Uterus (tissue), 4 donors: ENCODE measurements around the gene PFDN2. TPM values are rescaled to one million over a fixed set of nuclear protein-coding genes. Genes with fewer than 3 reads are reported as not detected.
"Not testable (repeated sequence)": the region's sequence is repeated elsewhere in the genome, so short reads cannot be mapped to it uniquely, and the experiment has no call there.

Experiments
- DNase-seq, 2 donors: peaks; one replicate each; pipeline ENCODE4 v3.0.0-alpha.2; 2019 to 2020
- H3K27ac ChIP-seq, 2 donors: fragments of 200-600 bp; sonication (generic); 1 replicate in 1 of 2; 2 replicates in 1 of 2; pipeline ENCODE4 v1.5.1; 2016 to 2018
- H3K27me3 ChIP-seq, 2 donors: fragments of 200-600 bp; sonication (generic); one replicate each; pipeline ENCODE4 v1.5.1; 2018 to 2019; ENCODE audit warnings: control low read depth in 1 of 2
- H3K36me3 ChIP-seq, 2 donors: fragments of 200-600 bp; sonication (generic); one replicate each; pipeline ENCODE4 v1.5.1; 2019; ENCODE audit warnings: control low read depth in 1 of 2
- H3K4me1 ChIP-seq, 2 donors: fragments of 200-600 bp; sonication (generic); one replicate each; pipeline ENCODE4 v1.5.1; 2018 to 2019; ENCODE audit warnings: control low read depth in 1 of 2
- H3K4me3 ChIP-seq, 2 donors: fragments of 200-600 bp; sonication (generic); 1 replicate in 1 of 2; 2 replicates in 1 of 2; pipeline ENCODE4 v1.5.1; 2018 to 2019; ENCODE audit warnings: mild to moderate bottlenecking in 1 of 2
- H3K9me3 ChIP-seq, 2 donors: fragments of 200-600 bp; sonication (generic); one replicate each; pipeline ENCODE4 v1.5.1; 2019; ENCODE audit warnings: control low read depth in 1 of 2
- POLR2A ChIP-seq, 2 donors: fragments of 450-650 bp; IDR thresholded peaks; one replicate each; pipeline ENCODE4 v1.6.1; 2016; ENCODE audit warnings: antibody characterized with exemption in 2 of 2, mild to moderate bottlenecking in 1 of 2, moderate library complexity in 1 of 2
- intact Hi-C: fragments of 100-400 bp; cut with DNase I; formaldehyde crosslinking; loops from one replicate; pipeline ENCODE4 v1.15.1; 2023; ENCODE audit warnings: low total_unique reads
- total RNA-seq, 4 donors: library from RNA; depleted of rRNA in 3 of 4; stranded (reverse); fragments of >200 nt in 3 of 4; gene quantifications; one replicate each; pipeline versions ENCODE4 v1.1.0 to v1.2.4, GENCODE V29; 2014 to 2023
- TF ChIP-seq, protein P1 (sequence below), 4 experiments: fragments of 200-600 bp in 2 of 4; fragments of 450-650 bp in 2 of 4; sonication (generic) in 2 of 4; IDR thresholded peaks; one replicate each; pipeline ENCODE4 v1.5.1; 2016 to 2019; ENCODE audit warnings: antibody characterized with exemption in 4 of 4, mild to moderate bottlenecking in 2 of 4, moderate library complexity in 1 of 4
- donor health status: DM: yes; HTN: yes; CAD: no.

The PFDN2 gene
- total RNA-seq, 4 donors from 2014 or later: 3.3 to 38.9 (median 29.8) TPM

DNA sequence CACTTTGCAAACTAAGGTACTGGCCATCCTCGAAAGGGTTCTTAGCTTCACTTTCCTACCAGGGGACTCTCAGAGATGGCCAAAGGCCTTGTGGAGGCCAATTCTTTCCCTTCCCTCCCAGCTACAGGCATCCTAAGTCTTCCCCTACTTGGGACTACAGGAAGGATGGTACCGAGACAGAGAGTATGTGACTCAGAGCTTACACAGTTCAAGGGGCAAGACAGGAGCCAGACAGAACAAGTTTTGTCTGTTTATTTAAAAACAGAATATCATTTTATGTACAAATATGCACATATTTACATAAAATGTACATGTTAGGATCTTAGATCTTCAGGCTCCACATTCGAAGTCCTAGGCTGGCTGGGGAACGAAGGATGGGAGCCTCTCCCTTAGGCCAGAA lies 47.1 kb downstream of the PFDN2 start:
- TF ChIP-seq, protein P1, sequence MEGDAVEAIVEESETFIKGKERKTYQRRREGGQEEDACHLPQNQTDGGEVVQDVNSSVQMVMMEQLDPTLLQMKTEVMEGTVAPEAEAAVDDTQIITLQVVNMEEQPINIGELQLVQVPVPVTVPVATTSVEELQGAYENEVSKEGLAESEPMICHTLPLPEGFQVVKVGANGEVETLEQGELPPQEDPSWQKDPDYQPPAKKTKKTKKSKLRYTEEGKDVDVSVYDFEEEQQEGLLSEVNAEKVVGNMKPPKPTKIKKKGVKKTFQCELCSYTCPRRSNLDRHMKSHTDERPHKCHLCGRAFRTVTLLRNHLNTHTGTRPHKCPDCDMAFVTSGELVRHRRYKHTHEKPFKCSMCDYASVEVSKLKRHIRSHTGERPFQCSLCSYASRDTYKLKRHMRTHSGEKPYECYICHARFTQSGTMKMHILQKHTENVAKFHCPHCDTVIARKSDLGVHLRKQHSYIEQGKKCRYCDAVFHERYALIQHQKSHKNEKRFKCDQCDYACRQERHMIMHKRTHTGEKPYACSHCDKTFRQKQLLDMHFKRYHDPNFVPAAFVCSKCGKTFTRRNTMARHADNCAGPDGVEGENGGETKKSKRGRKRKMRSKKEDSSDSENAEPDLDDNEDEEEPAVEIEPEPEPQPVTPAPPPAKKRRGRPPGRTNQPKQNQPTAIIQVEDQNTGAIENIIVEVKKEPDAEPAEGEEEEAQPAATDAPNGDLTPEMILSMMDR (IDR thresholded peaks at IDR 0.05): no peak
- no peak for TF ChIP-seq POLR2A (IDR thresholded peaks at IDR 0.05)
- H3K36me3 ChIP-seq: no peaks in the 10 kb centered on the region
- H3K27ac ChIP-seq: no peak overlapping the region
- H3K27me3 ChIP-seq: no peaks in the 10 kb centered on the region
- H3K9me3 ChIP-seq: no peaks in the 10 kb centered on the region
- DNase-seq: no peak
- intact Hi-C loops: no loop called here
- no peaks in the 10 kb centered on the region for H3K4me1 ChIP-seq
- no peak overlapping the region for H3K4me3 ChIP-seq

DNA sequence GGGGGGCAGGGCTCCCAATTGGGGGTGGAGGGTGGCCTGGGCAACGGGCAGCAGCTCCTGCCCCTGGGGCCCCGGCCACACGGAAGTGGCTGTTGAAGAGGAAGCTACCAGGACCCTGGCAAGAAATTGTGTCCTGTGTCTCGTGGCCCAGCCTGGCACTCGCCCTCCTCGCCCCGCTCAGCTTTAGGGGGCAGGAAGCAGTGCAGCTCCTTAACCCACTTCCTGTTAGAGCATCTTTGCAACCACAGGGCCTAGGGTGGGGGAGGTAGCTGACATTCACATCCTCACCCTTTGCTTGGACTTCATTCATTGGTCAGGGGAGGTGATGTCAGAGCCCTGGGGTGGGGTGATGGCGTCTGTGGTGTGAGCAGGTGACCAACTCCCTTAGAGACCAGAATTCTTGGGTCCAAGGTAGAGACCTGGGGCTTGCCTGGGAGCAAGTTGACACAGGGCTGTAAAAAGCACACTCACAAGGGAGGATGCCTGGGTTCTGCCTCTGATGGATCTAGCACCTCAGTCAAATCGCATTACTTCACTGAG lies 48.0 kb downstream of the PFDN2 start, which contains the start of gene ARHGAP30:
TSS of gene ARHGAP30 (minus strand) at position 161 of the 540 bp plus-strand sequence. CDS start 267 bp downstream, outside the sequence.
- Histone ChIP-seq H3K9me3 (no peaks in the 10 kb centered on the region), H3K36me3 (no peaks in the 10 kb centered on the region), H3K4me1 (no peaks in the 10 kb centered on the region), H3K4me3 (no peak within 1 kb of the TSS), H3K27me3 (no peaks in the 10 kb centered on the region), H3K27ac (no peak within 1 kb of the TSS)
- DNase-seq: peak; percentile 25
- intact Hi-C loops: no loop called here
- TF ChIP-seq, protein P1 (IDR thresholded peaks at IDR 0.05): no peak
- TF ChIP-seq POLR2A (IDR thresholded peaks at IDR 0.05): no peak

- intact Hi-C loops: no loop called here
- no peak overlapping the region for H3K4me3 ChIP-seq
- DNase-seq: no peak
Measured at GRCh38 chr1:161069241-161069640, 48.6 kb downstream of the PFDN2 start.

DNA sequence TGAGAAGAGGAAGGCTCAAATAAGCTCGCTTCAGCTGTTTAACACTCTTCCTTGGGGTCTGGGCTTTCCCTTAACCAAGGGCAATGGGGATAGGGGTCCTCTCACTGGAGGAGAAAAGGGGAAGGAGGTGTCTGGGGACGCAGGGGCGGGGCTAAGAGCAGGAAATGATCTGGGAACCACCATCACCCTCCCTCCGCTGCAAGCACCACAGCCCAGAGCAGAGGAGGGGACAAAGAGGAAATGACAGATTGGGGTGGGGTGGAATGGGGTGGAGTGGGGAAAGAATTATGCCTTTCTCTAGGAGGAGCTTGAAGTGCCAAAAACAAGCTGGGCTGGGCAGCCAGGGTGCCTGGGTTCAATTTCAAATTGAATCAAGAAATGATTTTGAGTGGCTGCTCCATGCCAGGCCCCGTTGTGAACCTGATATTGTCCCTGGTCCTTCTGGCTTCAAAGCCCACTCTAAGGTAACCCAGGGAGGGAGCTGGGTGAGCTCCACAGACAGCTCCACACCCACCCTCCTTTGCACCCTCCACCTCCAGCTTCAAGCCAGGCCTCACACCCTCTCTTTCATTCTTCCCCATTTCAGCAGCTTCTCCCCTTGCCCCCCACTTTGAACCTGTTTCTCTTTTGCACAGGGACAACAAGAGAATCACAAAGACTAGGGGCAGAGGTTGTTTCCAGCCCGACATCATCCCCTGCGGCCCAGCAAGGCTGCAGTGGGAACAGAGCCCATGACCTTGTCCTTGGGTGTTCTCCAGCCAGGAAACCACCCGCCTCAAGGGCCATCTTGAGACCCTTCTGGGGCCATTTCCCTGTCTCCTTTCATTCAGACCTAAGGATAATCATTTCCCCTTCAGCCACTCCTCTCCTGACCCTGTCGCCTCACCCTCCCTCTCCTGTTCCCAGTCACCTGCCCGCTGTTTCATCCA lies 49.3 kb downstream of the PFDN2 start:
- H3K4me3 ChIP-seq: no peak overlapping the region
- no peak overlapping the region for H3K27ac ChIP-seq
- DNase-seq: no peak
- intact Hi-C loops: no loop called here
- H3K9me3 ChIP-seq: no peaks in the 10 kb centered on the region
- no peaks in the 10 kb centered on the region for H3K36me3 ChIP-seq
- no peaks in the 10 kb centered on the region for H3K4me1 ChIP-seq
- TF ChIP-seq, protein P1 (IDR thresholded peaks at IDR 0.05): no peak
- TF ChIP-seq POLR2A (IDR thresholded peaks at IDR 0.05): no peak
- H3K27me3 ChIP-seq: no peaks in the 10 kb centered on the region

More at GRCh38 chr1:161069241-161069640, 48.6 kb downstream of the PFDN2 start:
- Histone ChIP-seq H3K27ac (no peak overlapping the region), H3K27me3 (no peaks in the 10 kb centered on the region), H3K36me3 (no peaks in the 10 kb centered on the region), H3K4me1 (no peaks in the 10 kb centered on the region), H3K9me3 (no peaks in the 10 kb centered on the region)
- TF ChIP-seq POLR2A (IDR thresholded peaks at IDR 0.05): no peak
- TF ChIP-seq, protein P1 (IDR thresholded peaks at IDR 0.05): no peak

- no peak for DNase-seq
- H3K9me3 ChIP-seq: no peaks in the 10 kb centered on the region
- no peak overlapping the region for H3K27ac ChIP-seq
- no peak overlapping the region for H3K4me3 ChIP-seq
- H3K36me3 ChIP-seq: no peaks in the 10 kb centered on the region
- no peaks in the 10 kb centered on the region for H3K27me3 ChIP-seq
- TF ChIP-seq, protein P1 (IDR thresholded peaks at IDR 0.05): no peak
- no peak for TF ChIP-seq POLR2A (IDR thresholded peaks at IDR 0.05)
- intact Hi-C loops: no loop called here
- H3K4me1 ChIP-seq: no peaks in the 10 kb centered on the region
Measured at GRCh38 chr1:161066694-161067093, 51.1 kb downstream of the PFDN2 start.

DNA sequence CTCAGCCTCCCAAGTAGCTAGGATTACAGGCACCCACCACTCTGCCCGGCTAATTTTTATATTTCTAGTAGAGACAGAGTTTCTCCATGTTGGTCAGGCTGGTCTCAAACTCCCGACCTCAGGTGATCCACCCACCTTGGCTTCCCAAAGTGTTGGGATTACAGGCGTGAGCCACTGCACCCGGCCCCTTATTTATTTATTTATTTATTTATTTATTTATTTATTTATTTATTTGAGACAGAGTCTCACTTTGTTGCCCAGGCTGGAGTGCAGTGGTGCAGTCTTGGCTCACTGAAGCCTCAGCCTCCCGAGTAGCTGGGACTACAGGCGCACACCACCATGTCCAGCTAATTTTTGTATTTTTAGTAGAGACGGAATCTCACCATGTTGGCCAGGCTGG lies 52.2 kb downstream of the PFDN2 start:
- H3K36me3 ChIP-seq, H3K9me3 ChIP-seq, H3K4me3 ChIP-seq, intact Hi-C loops, H3K4me1 ChIP-seq, DNase-seq, H3K27me3 ChIP-seq, H3K27ac ChIP-seq: not testable (repeated sequence)

GRCh38 chr1:161063936-161064335 lies 53.9 kb downstream of the PFDN2 start:
- intact Hi-C loops, H3K27me3 ChIP-seq, H3K4me1 ChIP-seq, H3K27ac ChIP-seq, H3K4me3 ChIP-seq, H3K36me3 ChIP-seq, H3K9me3 ChIP-seq, DNase-seq: not testable (repeated sequence)
